Spleen (tissue), 7 donors: ENCODE data around the gene YES1.

ENCODE experiments used
- CTCF ChIP-seq, 11 experiments: fragments of 200-600 bp in 7 of 11; fragments of 450-650 bp in 4 of 11; sonication (generic) in 4 of 11; IDR thresholded peaks in 8 of 11; conservative IDR thresholded peaks in 3 of 11; 1 replicate in 7 of 11; 2 replicates in 4 of 11; pipeline versions ENCODE4 v1.4.0 to v1.8.0; 2016 to 2021; ENCODE audit warnings: antibody characterized with exemption in 11 of 11, inconsistent platforms in 4 of 11, mild to moderate bottlenecking in 1 of 11
- POLR2A ChIP-seq, 3 donors: fragments of 450-650 bp; IDR thresholded peaks; one replicate each; pipeline ENCODE4 v1.5.1; 2017; ENCODE audit warnings: antibody characterized with exemption in 3 of 3, mild to moderate bottlenecking in 1 of 3
- POLR2AphosphoS5 ChIP-seq, 3 donors: sonication (generic); formaldehyde crosslinking; IDR thresholded peaks; one replicate each; pipeline ENCODE4 v1.5.1; 2017; ENCODE audit warnings: antibody characterized with exemption in 3 of 3
- donor health status: DM: no; HTN: no; CAD: no; lungs with moderate emphysema.
- donor health status: DM: no; HTN: no; CAD: no.
- donor health status: DM: no; HTN: no; CAD: no.

GRCh38 chr18:677951-678381, 134.1 kb downstream of the YES1 start:
- TF ChIP-seq CTCF (IDR thresholded peaks at IDR 0.05 in 8 of 11, conservative IDR thresholded peaks at IDR 0.05 in 3 of 11) (no peak), POLR2A (IDR thresholded peaks at IDR 0.05) (no peak), POLR2AphosphoS5 (IDR thresholded peaks at IDR 0.05) (no peak)
